Gastroesophageal sphincter (tissue), 3 donors: ENCODE results near the gene PDCD1.

Experiments used
- EP300 ChIP-seq: sonication (generic); formaldehyde crosslinking; IDR thresholded peaks from one replicate; pipeline ENCODE4 v1.6.1; 2017; ENCODE audit warnings: antibody characterized with exemption, mild to moderate bottlenecking
- POLR2A ChIP-seq, 2 donors: fragments of 450-650 bp; IDR thresholded peaks; one replicate each; pipeline ENCODE4 v1.6.1; 2017; ENCODE audit warnings: antibody characterized with exemption in 2 of 2, mild to moderate bottlenecking in 2 of 2, moderate library complexity in 1 of 2
- TF ChIP-seq, protein P1 (sequence below), 4 experiments: fragments of 200-600 bp in 2 of 4; fragments of 450-650 bp in 2 of 4; sonication (generic) in 1 of 4; IDR thresholded peaks; one replicate each; pipeline ENCODE4 v1.5.1; 2017 to 2019; ENCODE audit warnings: antibody characterized with exemption in 4 of 4, mild to moderate bottlenecking in 2 of 4, moderate library complexity in 2 of 4

DNA sequence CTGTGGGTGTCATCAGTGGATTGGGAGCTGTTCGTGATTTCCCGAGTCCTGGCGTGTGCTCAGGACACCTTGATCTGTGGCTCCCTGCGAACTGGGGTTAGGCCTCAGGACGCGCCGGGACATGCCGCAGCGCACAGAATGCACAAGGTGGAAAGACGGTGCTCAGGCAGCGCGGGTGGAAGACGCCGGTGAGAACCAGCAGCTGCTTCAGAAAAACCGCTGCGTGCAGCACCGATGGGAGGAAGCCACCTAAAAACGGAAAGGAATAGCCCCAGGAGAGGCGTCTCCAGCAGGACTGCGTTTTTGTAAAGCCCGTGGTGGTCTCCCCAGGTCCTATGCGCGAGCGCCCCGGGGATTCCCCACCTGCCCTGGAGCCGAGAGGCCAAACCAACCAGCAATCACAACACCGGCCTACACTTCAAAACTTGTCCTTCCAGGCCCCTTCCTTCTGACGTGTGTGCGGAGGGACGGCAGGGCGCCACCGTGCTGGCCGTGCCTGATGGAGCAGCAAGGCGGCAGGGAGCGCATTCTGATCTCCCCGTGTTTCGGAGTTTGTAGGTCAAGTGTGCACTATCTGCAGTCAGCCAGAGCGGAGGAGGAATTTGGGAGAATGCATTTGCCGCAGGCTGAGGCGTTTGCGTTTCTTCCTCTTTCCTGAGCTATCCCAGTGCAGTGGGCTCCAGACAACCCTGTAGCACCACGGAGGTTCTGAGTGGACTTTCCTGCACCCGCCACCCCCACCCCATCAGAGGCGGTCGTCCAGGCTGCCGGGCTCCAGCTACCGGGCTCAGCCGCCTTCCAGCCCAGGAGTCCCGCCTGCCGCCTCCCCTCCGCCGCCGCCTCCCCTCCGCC, 43.0 kb upstream of the PDCD1 start:
- TF ChIP-seq, protein P1, sequence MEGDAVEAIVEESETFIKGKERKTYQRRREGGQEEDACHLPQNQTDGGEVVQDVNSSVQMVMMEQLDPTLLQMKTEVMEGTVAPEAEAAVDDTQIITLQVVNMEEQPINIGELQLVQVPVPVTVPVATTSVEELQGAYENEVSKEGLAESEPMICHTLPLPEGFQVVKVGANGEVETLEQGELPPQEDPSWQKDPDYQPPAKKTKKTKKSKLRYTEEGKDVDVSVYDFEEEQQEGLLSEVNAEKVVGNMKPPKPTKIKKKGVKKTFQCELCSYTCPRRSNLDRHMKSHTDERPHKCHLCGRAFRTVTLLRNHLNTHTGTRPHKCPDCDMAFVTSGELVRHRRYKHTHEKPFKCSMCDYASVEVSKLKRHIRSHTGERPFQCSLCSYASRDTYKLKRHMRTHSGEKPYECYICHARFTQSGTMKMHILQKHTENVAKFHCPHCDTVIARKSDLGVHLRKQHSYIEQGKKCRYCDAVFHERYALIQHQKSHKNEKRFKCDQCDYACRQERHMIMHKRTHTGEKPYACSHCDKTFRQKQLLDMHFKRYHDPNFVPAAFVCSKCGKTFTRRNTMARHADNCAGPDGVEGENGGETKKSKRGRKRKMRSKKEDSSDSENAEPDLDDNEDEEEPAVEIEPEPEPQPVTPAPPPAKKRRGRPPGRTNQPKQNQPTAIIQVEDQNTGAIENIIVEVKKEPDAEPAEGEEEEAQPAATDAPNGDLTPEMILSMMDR (IDR thresholded peaks at IDR 0.05): peak in 1 of 4 experiments; percentile 41
- TF ChIP-seq POLR2A (IDR thresholded peaks at IDR 0.05) (no peak), EP300 (no peak)
